NT2/D1 (cell line): Measurements from ENCODE around the gene MYB.

Experiments
- DNase-seq: peaks from one replicate; pipeline ENCODE4 v3.0.0-alpha.2; 2011; ENCODE audit warnings: low read depth, low spot score
- H3K27me3 ChIP-seq: 2 replicates; pipeline ENCODE4 v1.6.0; 2011; ENCODE audit warnings: mild to moderate bottlenecking; ENCODE audit not compliant: insufficient read length, insufficient read depth
- H3K36me3 ChIP-seq: 2 replicates; pipeline ENCODE4 v1.6.1; 2011; ENCODE audit warnings: mild to moderate bottlenecking, low read length, mixed read lengths; ENCODE audit not compliant: insufficient read depth, insufficient read length
- H3K4me1 ChIP-seq: 2 replicates; pipeline ENCODE4 v1.5.1; 2011; ENCODE audit not compliant: insufficient read depth, insufficient read length
- H3K4me3 ChIP-seq: 2 replicates; pipeline ENCODE4 v1.5.1; 2011; ENCODE audit warnings: low read depth; ENCODE audit not compliant: insufficient read length
- H3K9ac ChIP-seq: 2 replicates; pipeline ENCODE4 v1.6.0; 2011; ENCODE audit warnings: low read depth; ENCODE audit not compliant: insufficient read length
- H3K9me3 ChIP-seq: 2 replicates; pipeline ENCODE4 v1.5.1; 2011; ENCODE audit warnings: mild to moderate bottlenecking, low read length; ENCODE audit not compliant: insufficient read depth
- SUZ12 ChIP-seq: IDR thresholded peaks from 2 replicates; pipeline ENCODE4 v1.6.1; 2011; ENCODE audit not compliant: insufficient read length, insufficient read depth; ENCODE audit errors: extremely low read depth
- YY1 ChIP-seq: IDR thresholded peaks from 2 replicates; pipeline ENCODE4 v1.6.1; 2011; ENCODE audit not compliant: insufficient read length, insufficient read depth
- ZNF274 ChIP-seq: IDR thresholded peaks from 2 replicates; pipeline ENCODE4 v1.6.1; 2011; ENCODE audit warnings: mild to moderate bottlenecking, low read depth, low read length

The MYB gene

DNA sequence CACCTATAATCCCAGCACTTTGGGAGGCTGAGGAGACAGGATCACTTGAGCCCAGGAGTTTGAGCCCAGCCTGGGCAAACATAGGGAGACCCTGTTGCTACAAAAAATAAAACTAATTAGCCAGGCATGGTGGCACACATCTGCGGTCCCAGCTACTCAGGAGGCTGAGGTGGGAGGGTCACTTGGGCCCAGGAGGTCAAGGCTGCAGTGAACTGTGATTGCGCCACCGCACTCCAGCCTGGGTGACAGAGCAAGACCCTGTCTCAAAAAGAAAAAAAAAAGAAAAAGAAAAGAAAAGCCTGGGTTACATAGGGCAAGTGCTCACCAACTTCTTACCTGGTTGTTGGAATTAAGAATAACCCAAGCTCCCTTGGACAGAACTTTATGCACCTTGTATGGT is 14.6 kb upstream of the MYB start:
- H3K4me3 ChIP-seq, result no peak overlapping the region
- H3K4me1 ChIP-seq, result no peaks in the 10 kb centered on the region
- no peaks in the 10 kb centered on the region for H3K27me3 ChIP-seq
- H3K9me3 ChIP-seq, result no peaks in the 10 kb centered on the region
- no peaks in the 10 kb centered on the region for H3K36me3 ChIP-seq
- H3K9ac ChIP-seq, result no peak overlapping the region
- no peak for TF ChIP-seq ZNF274
- TF ChIP-seq YY1, result no peak
- TF ChIP-seq SUZ12, result no peak
- no peak for DNase-seq

- no peaks in the 10 kb centered on the region for H3K9me3 ChIP-seq
- TF ChIP-seq SUZ12, result no peak
- TF ChIP-seq ZNF274, result no peak
- TF ChIP-seq YY1, result no peak
- no peak overlapping the region for H3K9ac ChIP-seq
- H3K4me1 ChIP-seq, result no peaks in the 10 kb centered on the region
- H3K36me3 ChIP-seq, result no peaks in the 10 kb centered on the region
- no peak overlapping the region for H3K4me3 ChIP-seq
- DNase-seq, result no peak
- no peaks in the 10 kb centered on the region for H3K27me3 ChIP-seq
Measured at GRCh38 chr6:135167617-135168016, 13.5 kb upstream of the MYB start.

DNA sequence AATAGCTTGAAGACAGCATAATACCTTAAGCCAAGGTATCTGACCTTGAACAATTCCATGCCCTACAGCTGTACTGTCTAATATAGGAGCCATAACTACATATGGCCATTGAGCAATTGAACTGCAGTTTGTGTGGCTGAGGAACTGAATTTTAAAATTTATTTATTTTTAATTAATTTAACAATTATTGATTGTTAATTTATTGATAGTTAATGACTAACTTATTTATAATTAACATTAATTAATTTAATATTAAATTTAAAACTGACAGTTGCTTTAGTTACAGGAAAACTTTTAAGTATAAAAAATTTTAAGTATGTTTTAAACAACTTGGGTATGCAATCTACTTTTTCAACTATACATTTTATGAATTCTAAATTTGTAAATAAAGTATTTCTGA is 12.3 kb upstream of the MYB start:
- no peaks in the 10 kb centered on the region for H3K9me3 ChIP-seq
- H3K9ac ChIP-seq, result no peak overlapping the region
- no peak for TF ChIP-seq ZNF274
- no peak for TF ChIP-seq SUZ12
- no peak for TF ChIP-seq YY1
- H3K4me3 ChIP-seq, result no peak overlapping the region
- H3K27me3 ChIP-seq, result no peaks in the 10 kb centered on the region
- no peak for DNase-seq
- H3K4me1 ChIP-seq, result no peaks in the 10 kb centered on the region
- no peaks in the 10 kb centered on the region for H3K36me3 ChIP-seq

- TF ChIP-seq ZNF274, result no peak
- no peak for TF ChIP-seq SUZ12
- TF ChIP-seq YY1, result no peak
- no peaks in the 10 kb centered on the region for H3K36me3 ChIP-seq
- no peak for DNase-seq
- no peaks in the 10 kb centered on the region for H3K4me1 ChIP-seq
- no peak overlapping the region for H3K9ac ChIP-seq
- no peaks in the 10 kb centered on the region for H3K9me3 ChIP-seq
- H3K27me3 ChIP-seq, result no peaks in the 10 kb centered on the region
- no peak overlapping the region for H3K4me3 ChIP-seq
Measured at GRCh38 chr6:135170238-135170637, 10.9 kb upstream of the MYB start.

DNA sequence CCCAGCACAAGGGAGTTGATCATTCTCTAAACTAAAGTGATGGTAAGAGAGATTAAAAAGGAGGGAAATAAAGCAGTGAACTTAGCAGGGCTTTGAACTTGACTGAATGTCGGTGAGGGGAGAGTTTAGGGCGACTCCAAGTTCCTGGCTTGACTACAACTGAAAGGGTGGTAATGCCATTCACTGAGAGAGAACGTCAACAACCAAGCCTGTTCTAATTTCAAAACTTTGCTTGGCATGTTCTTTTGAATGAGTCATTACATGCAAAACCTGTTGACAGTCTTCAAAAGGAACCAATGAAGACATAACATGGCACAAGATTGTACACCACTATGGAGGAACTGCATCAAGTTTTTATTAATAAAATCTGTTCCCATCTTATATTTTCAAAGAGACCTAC is 10.3 kb upstream of the MYB start:
- no peaks in the 10 kb centered on the region for H3K9me3 ChIP-seq
- H3K9ac ChIP-seq, result no peak overlapping the region
- no peaks in the 10 kb centered on the region for H3K4me1 ChIP-seq
- TF ChIP-seq YY1 (no peak), ZNF274 (no peak), SUZ12 (no peak)
- no peak overlapping the region for H3K4me3 ChIP-seq
- no peaks in the 10 kb centered on the region for H3K36me3 ChIP-seq
- no peak for DNase-seq
- no peaks in the 10 kb centered on the region for H3K27me3 ChIP-seq

- TF ChIP-seq YY1 (no peak), ZNF274 (no peak), SUZ12 (no peak)
- Histone ChIP-seq H3K4me3 (no peak overlapping the region), H3K9me3 (no peaks in the 10 kb centered on the region), H3K36me3 (no peaks in the 10 kb centered on the region), H3K4me1 (no peaks in the 10 kb centered on the region), H3K27me3 (peaks cover under 1% of the 10 kb centered on the region), H3K9ac (no peak overlapping the region)
- no peak for DNase-seq
Measured at GRCh38 chr6:135173242-135173988, 7.7 kb upstream of the MYB start.

- TF ChIP-seq YY1 (no peak), ZNF274 (no peak), SUZ12 (no peak)
- H3K36me3 ChIP-seq, result no peaks in the 10 kb centered on the region
- H3K27me3 ChIP-seq, result peaks cover 7% of the 10 kb centered on the region
- H3K4me1 ChIP-seq, result no peaks in the 10 kb centered on the region
- H3K4me3 ChIP-seq, result no peak overlapping the region
- H3K9me3 ChIP-seq, result no peaks in the 10 kb centered on the region
- DNase-seq, result no peak
- no peak overlapping the region for H3K9ac ChIP-seq
Measured at GRCh38 chr6:135173989-135174484, 7.1 kb upstream of the MYB start.
